Activated CD8-positive, alpha-beta T cell treated with anti-CD3 and anti-CD28 coated beads, Interleukin-2, amount 10 ng/mL, durations not matched to agents 7 days and 5 days (primary cell): Measurements from ENCODE around the gene SULT1C2. TPM values are rescaled to one million over a fixed set of nuclear protein-coding genes. Genes with fewer than 3 reads are reported as not detected.

Experiments
- ATAC-seq: fragments of 150-1000 bp; cut with Tn5 transposase; one replicate; pipeline ENCODE4 v1.10.0; 2021; ENCODE audit warnings: moderate library complexity
- CTCF ChIA-PET: fragments of 350-600 bp; sonication (Branson Sonifier 250); formaldehyde crosslinking; loops from one replicate; lab custom pipeline; 2021; ENCODE audit warnings: antibody characterized with exemption; lab: Charles Lee
- POLR2A ChIA-PET: fragments of 350-600 bp; sonication (Branson Sonifier 250); formaldehyde crosslinking; loops from one replicate; lab custom pipeline; 2021; ENCODE audit warnings: antibody characterized with exemption; lab: Charles Lee
- DNase-seq: peaks from one replicate; pipeline ENCODE4 v3.0.0-alpha.2; 2020
- H3K27ac Mint-ChIP-seq: one replicate; pipeline ENCODE4 v1.8.0; 2021; ENCODE audit warnings: mild to moderate bottlenecking, mixed read lengths
- H3K27me3 Mint-ChIP-seq: one replicate; pipeline ENCODE4 v1.8.0; 2021; ENCODE audit warnings: low read depth, mixed read lengths
- H3K36me3 Mint-ChIP-seq: one replicate; pipeline ENCODE4 v1.8.0; 2021; ENCODE audit warnings: low read depth, mixed read lengths
- H3K4me1 Mint-ChIP-seq: one replicate; pipeline ENCODE4 v1.8.0; 2021; ENCODE audit warnings: low read depth, mixed read lengths
- H3K4me3 Mint-ChIP-seq: one replicate; pipeline ENCODE4 v1.8.0; 2021; ENCODE audit warnings: mild to moderate bottlenecking, mixed read lengths
- H3K9me3 Mint-ChIP-seq: one replicate; pipeline ENCODE4 v1.8.0; 2022; ENCODE audit warnings: mixed read lengths; ENCODE audit not compliant: insufficient read depth
- total RNA-seq, 2 experiments: library from RNA; stranded (reverse); gene quantifications; one replicate each; pipeline ENCODE4 v1.2.3, GENCODE V29; 2021

SULT1C2 gene
- total RNA-seq, 2 experiments from 2014 or later, result not detected

DNA sequence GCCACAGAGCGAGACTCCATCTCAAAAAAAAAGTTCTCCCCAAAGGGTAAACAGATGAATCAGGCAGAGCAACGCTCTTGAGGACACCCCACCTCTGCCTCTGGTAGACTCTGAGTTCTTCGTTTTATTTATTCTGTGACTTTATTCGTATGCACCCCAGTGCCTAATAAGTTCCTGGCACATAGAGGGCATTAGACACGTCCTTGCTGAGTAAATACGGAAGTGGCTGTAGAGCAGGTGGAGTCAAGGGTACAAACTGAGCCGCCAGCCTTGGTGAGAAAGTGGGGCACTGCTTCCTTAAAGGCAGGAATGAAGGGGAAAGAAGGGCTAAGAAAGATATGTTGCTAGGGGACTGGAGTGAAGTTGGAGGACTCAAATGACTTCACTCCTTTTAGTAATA, 12.9 kb downstream of the SULT1C2 start:
- POLR2A ChIA-PET, result no interaction called here
- Mint-ChIP-seq H3K27ac (no peak overlapping the region), H3K4me1 (peaks cover 12% of the 10 kb centered on the region), H3K36me3 (no peaks in the 10 kb centered on the region), H3K27me3 (peaks cover 7% of the 10 kb centered on the region), H3K4me3 (no peak overlapping the region), H3K9me3 (no peaks in the 10 kb centered on the region)
- DNase-seq, result no peak
- CTCF ChIA-PET, result no interaction called here
- no peak for ATAC-seq

DNA sequence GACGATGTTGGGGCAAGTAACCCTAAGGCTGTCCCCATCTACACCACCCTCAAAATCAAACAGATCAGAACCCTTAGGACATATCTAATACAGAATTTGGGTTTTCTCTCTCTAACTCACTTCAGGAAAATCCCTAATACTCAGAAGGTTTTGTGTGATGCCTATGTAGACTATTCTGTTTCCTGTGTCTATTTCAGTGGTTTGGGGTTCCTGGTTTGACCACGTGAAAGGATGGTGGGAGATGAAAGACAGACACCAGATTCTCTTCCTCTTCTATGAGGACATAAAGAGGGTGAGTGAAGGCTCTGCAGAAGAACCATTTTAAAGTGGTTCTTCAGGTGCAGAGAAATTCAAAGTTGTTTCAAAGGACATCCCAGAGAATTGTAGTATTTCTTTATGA, 16.3 kb downstream of the SULT1C2 start:
- CTCF ChIA-PET, result no interaction called here
- ATAC-seq (no peak), DNase-seq (peak; percentile 24)
- Mint-ChIP-seq H3K27me3 (peaks cover 11% of the 10 kb centered on the region), H3K4me1 (peaks cover 12% of the 10 kb centered on the region), H3K36me3 (no peaks in the 10 kb centered on the region), H3K9me3 (no peaks in the 10 kb centered on the region), H3K4me3 (no peak overlapping the region), H3K27ac (no peak overlapping the region)
- POLR2A ChIA-PET, result no interaction called here

DNA sequence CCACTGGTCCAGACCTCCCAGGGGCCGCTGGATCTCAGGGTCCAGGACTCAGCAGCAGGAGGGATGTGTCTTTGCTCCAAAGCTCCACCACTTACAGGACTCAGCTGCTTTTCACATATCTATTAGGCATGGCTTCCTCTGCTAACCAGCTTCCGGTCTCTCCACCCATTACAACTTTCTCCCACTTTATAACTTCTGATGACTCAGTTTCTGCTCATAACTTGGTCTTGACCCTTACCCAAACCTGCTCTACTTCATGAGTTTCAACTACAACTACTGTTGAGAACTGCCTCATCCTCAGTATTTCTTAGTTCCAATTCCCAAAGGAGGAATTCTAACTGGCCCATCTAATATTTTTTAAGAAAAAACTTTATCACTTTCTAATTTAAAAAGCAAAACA, 17.2 kb downstream of the SULT1C2 start:
- CTCF ChIA-PET, result no interaction called here
- Mint-ChIP-seq H3K9me3 (no peaks in the 10 kb centered on the region), H3K27ac (no peak overlapping the region), H3K27me3 (peaks cover 11% of the 10 kb centered on the region), H3K36me3 (no peaks in the 10 kb centered on the region), H3K4me1 (peaks cover 12% of the 10 kb centered on the region), H3K4me3 (no peak overlapping the region)
- ATAC-seq (no peak), DNase-seq (no peak)
- POLR2A ChIA-PET, result no interaction called here

GRCh38 chr2:108309903-108310302, 21.2 kb downstream of the SULT1C2 start:
- Mint-ChIP-seq H3K4me3 (no peak overlapping the region), H3K36me3 (no peaks in the 10 kb centered on the region), H3K9me3 (no peaks in the 10 kb centered on the region), H3K4me1 (peaks cover 7% of the 10 kb centered on the region), H3K27me3 (peaks cover 4% of the 10 kb centered on the region), H3K27ac (no peak overlapping the region)
- ChIA-PET POLR2A (no interaction called here), CTCF (no interaction called here)
- DNase-seq (no peak), ATAC-seq (no peak)

DNA sequence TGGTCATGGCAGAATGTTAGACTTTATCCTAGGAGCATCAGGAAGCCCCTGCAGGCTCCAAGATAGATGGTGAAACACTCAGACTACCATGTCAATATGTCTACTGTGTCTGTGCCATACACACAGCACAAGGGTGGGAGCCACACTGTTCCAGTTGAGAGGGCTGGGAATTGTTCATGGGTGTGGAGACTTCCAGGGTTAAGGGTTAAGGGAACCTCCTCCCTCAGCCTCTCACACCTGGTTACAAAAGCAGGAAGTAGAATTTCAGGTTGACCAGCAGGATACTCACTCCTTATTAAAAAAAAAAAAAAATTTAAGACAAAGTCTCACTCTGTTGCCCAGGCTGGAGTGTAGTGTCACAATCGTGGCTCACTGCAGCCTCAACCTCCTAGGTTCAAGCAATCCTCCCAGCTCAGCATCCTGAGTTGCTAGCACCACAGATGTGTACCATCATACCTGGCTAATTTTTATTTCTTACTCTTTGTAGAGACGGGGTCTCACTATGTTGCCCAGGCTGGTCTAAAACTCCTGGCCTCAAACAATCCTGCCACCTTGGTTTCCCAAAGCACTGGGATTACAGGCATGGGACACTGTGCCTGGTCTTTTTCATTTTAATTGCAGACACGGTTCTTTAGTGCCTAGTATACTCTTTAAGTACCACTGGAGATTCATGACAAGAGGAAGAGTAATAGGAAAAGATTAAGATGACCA, 26.0 kb downstream of the SULT1C2 start:
- POLR2A ChIA-PET, result no interaction called here
- ATAC-seq, result no peak
- no peaks in the 10 kb centered on the region for H3K4me1 Mint-ChIP-seq
- no peak overlapping the region for H3K4me3 Mint-ChIP-seq
- no peak overlapping the region for H3K27ac Mint-ChIP-seq
- H3K9me3 Mint-ChIP-seq, result no peaks in the 10 kb centered on the region
- no peaks in the 10 kb centered on the region for H3K36me3 Mint-ChIP-seq
- no peaks in the 10 kb centered on the region for H3K27me3 Mint-ChIP-seq
- CTCF ChIA-PET, result no interaction called here
- DNase-seq, result no peak

- DNase-seq, result no peak
- H3K36me3 Mint-ChIP-seq, result no peaks in the 10 kb centered on the region
- H3K27ac Mint-ChIP-seq, result no peak overlapping the region
- H3K27me3 Mint-ChIP-seq, result no peaks in the 10 kb centered on the region
- no peaks in the 10 kb centered on the region for H3K4me1 Mint-ChIP-seq
- no peak overlapping the region for H3K4me3 Mint-ChIP-seq
- H3K9me3 Mint-ChIP-seq, result no peaks in the 10 kb centered on the region
- POLR2A ChIA-PET, result no interaction called here
- no peak for ATAC-seq
- CTCF ChIA-PET, result no interaction called here
Measured at GRCh38 chr2:108315444-108315934, 26.8 kb downstream of the SULT1C2 start.

- Mint-ChIP-seq H3K27ac (no peak overlapping the region), H3K9me3 (no peaks in the 10 kb centered on the region), H3K27me3 (no peaks in the 10 kb centered on the region), H3K4me1 (no peaks in the 10 kb centered on the region), H3K4me3 (no peak overlapping the region), H3K36me3 (no peaks in the 10 kb centered on the region)
- DNase-seq (no peak), ATAC-seq (no peak)
- ChIA-PET CTCF (no interaction called here), POLR2A (no interaction called here)
Measured at GRCh38 chr2:108316033-108316432, 27.3 kb downstream of the SULT1C2 start.

DNA sequence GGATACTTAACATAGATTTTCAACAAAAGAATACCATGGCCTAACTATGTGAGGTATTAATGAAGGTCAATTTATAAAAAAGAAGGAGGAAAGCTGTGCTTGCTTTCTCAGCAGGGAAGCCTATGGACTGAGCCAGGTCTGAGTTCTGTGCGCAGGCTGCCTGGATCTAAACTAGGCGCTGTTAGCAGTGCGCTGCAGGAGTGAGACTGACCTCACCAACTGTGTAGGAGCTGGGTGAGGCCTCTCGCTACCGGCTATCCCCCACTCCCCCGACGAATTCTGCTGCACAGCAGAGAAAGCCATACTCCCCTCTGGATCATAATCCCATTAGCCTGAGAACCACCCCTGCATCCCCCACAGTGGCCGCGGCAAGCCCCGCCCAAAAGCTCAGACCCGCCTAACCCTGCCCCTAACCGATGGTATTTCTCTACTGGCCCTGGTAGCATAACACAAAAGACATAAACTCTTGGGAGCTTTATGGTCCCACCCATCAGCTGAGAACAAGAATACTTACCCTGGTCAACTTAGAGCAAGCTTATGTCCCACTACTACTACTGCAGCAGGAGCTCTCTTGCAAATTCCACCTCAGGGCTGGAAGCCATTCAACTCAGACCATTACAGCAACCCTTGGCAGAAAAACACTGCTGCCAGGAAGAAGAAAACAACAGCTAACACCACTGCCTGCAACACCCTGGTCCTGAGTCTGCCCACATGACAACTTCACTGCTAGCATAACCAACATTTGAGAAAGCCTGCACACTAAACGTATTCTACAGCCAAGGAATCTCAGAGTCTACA, 28.0 kb downstream of the SULT1C2 start:
- POLR2A ChIA-PET, result no interaction called here
- no peaks in the 10 kb centered on the region for H3K4me1 Mint-ChIP-seq
- DNase-seq, result no peak

DNA sequence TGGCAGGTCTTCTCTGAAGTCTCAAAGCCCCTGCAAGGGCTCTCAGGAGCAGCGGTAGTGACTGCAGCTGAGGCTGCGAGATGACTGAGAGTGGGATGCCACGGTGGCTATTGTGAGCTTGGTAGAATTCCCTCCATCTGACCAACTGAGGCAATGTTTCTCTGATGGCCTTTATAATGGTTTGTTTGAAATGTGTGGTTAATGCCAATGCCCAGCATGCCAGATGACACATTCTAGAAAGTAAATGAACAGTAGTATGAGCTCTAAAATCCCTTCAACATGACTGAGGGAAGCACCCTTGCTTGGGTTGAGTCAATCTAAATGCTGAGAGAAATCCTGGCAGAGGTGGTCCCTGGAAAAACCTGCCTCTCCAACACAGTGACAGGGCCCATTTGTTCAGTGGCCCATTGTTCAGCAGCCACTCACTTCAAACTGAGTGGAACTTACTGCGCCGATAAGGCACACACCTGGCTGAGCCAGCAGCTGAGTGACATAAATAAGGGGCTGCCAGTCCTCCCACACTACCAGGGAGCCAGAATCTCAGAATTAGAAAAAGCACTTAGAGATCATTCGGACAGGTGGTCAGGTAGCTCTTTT, 31.7 kb downstream of the SULT1C2 start:
- DNase-seq (no peak), ATAC-seq (no peak)
- ChIA-PET CTCF (no interaction called here), POLR2A (no interaction called here)
- Mint-ChIP-seq H3K4me1 (no peaks in the 10 kb centered on the region), H3K4me3 (no peak overlapping the region), H3K36me3 (no peaks in the 10 kb centered on the region), H3K27me3 (peaks cover 4% of the 10 kb centered on the region), H3K9me3 (no peaks in the 10 kb centered on the region), H3K27ac (no peak overlapping the region)

More for the DNA sequence above, 28.0 kb downstream of the SULT1C2 start:
- ATAC-seq, result no peak
- Mint-ChIP-seq H3K9me3 (no peaks in the 10 kb centered on the region), H3K27ac (no peak overlapping the region), H3K36me3 (no peaks in the 10 kb centered on the region), H3K4me3 (no peak overlapping the region), H3K27me3 (no peaks in the 10 kb centered on the region)
- CTCF ChIA-PET, result no interaction called here

GRCh38 chr2:108323619-108324018, 34.9 kb downstream of the SULT1C2 start:
- DNase-seq, result no peak
- H3K4me3 Mint-ChIP-seq, result no peak overlapping the region
- CTCF ChIA-PET, result no interaction called here

GRCh38 chr2:108324531-108325255, 36.0 kb downstream of the SULT1C2 start:
- no peak for ATAC-seq

More at GRCh38 chr2:108323619-108324018, 34.9 kb downstream of the SULT1C2 start:
- Mint-ChIP-seq H3K27me3 (peaks cover 4% of the 10 kb centered on the region), H3K36me3 (no peaks in the 10 kb centered on the region), H3K9me3 (no peaks in the 10 kb centered on the region), H3K27ac (no peak overlapping the region), H3K4me1 (no peaks in the 10 kb centered on the region)
- POLR2A ChIA-PET, result no interaction called here
- ATAC-seq, result no peak

More at GRCh38 chr2:108324531-108325255, 36.0 kb downstream of the SULT1C2 start:
- ChIA-PET POLR2A (no interaction called here), CTCF (no interaction called here)
- no peak overlapping the region for H3K4me3 Mint-ChIP-seq
- no peak overlapping the region for H3K27ac Mint-ChIP-seq
- no peaks in the 10 kb centered on the region for H3K36me3 Mint-ChIP-seq
- no peaks in the 10 kb centered on the region for H3K4me1 Mint-ChIP-seq
- H3K27me3 Mint-ChIP-seq, result peaks cover 4% of the 10 kb centered on the region
- no peak for DNase-seq
- H3K9me3 Mint-ChIP-seq, result no peaks in the 10 kb centered on the region
